ENCODE data around the gene SWI5. TPM values are rescaled to one million over a fixed set of nuclear protein-coding genes. Genes with fewer than 3 reads are reported as not detected.

The SWI5 gene
- total RNA-seq, 1 experiment from 2014 or later: 63.1 TPM

GRCh38 chr9:128337936-128338335 lies 61.9 kb downstream of the SWI5 start:
- DNase-seq: no peak
- Histone ChIP-seq H3K27ac (ENCODE audit: low read length) (no peak overlapping the region), H3K27me3 (ENCODE audit: low read length) (no peaks in the 10 kb centered on the region), H3K79me2 (ENCODE audit: low read length) (peaks cover 10% of the 10 kb centered on the region), H3K36me3 (ENCODE audit: low read depth, low read length) (no peaks in the 10 kb centered on the region), H3K4me1 (ENCODE audit: insufficient read depth, low read length) (no peaks in the 10 kb centered on the region), H4K20me1 (ENCODE audit: low read length) (no peaks in the 10 kb centered on the region), H2AFZ (ENCODE audit: low read length) (no peak overlapping the region), H3K4me2 (ENCODE audit: low read length) (no peak overlapping the region), H3K9me2 (replicated peaks; ENCODE audit: low read length) (no peaks in the 10 kb centered on the region), H3K4me3 (ENCODE audit: low read length) (no peak overlapping the region), H3K9ac (ENCODE audit: low read length) (no peak overlapping the region), H3F3A (ENCODE audit: low read length, unreplicated experiment) (no peaks in the 10 kb centered on the region), H3K9me3 (ENCODE audit: low read length) (no peaks in the 10 kb centered on the region)
- intact Hi-C loops (cut with micrococcal nuclease): no loop called here
- BruUV-seq (replicated peaks): no TSS peak
- ChIA-PET CTCF (no interaction called here), POLR2A (ENCODE audit: unreplicated experiment) (no interaction called here)
- TF ChIP-seq, protein P1, sequence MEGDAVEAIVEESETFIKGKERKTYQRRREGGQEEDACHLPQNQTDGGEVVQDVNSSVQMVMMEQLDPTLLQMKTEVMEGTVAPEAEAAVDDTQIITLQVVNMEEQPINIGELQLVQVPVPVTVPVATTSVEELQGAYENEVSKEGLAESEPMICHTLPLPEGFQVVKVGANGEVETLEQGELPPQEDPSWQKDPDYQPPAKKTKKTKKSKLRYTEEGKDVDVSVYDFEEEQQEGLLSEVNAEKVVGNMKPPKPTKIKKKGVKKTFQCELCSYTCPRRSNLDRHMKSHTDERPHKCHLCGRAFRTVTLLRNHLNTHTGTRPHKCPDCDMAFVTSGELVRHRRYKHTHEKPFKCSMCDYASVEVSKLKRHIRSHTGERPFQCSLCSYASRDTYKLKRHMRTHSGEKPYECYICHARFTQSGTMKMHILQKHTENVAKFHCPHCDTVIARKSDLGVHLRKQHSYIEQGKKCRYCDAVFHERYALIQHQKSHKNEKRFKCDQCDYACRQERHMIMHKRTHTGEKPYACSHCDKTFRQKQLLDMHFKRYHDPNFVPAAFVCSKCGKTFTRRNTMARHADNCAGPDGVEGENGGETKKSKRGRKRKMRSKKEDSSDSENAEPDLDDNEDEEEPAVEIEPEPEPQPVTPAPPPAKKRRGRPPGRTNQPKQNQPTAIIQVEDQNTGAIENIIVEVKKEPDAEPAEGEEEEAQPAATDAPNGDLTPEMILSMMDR (conservative IDR thresholded peaks at IDR 0.05; ENCODE audit: low read depth, low read length): no peak
- no peak for ATAC-seq

Small RNA genes lying within 50 kb of the gene (microRNA-seq; reads per million reads assigned to microRNA genes)
- gene MIR199B (ENCODE audit: unreplicated experiment) (1.5 reads per million), gene MIR3154 (ENCODE audit: unreplicated experiment) (not detected)

Other genes with a start within 250 kb of the SWI5 start
- gene NAIF1, start 209.0 kb upstream of the SWI5 start, total RNA-seq (2014; rRNA removed): 8.4 and 11.1 TPM in 2 replicates
- 25.2 and 37.0 TPM in 2 replicates for gene SLC25A25, start 208.0 kb upstream of the SWI5 start, total RNA-seq (2014; rRNA removed)
- gene PTGES2, start 148.5 kb upstream of the SWI5 start, total RNA-seq (2014; rRNA removed): 250 and 258 TPM in 2 replicates
- 153 and 154 TPM in 2 replicates for gene LCN2, start 126.8 kb upstream of the SWI5 start, total RNA-seq (2014; rRNA removed)
- gene BBLN, start 116.0 kb upstream of the SWI5 start, total RNA-seq (2014; rRNA removed): 158 and 171 TPM in 2 replicates
- gene CIZ1, start 84.7 kb upstream of the SWI5 start, total RNA-seq (2014; rRNA removed): 46.1 and 67.7 TPM in 2 replicates
- 24.1 and 36.4 TPM in 2 replicates for gene DNM1, start 72.9 kb upstream of the SWI5 start, total RNA-seq (2014; rRNA removed)
- 60.5 and 86.1 TPM in 2 replicates for gene GOLGA2, start 269 bp upstream of the SWI5 start, total RNA-seq (2014; rRNA removed)
- 24.9 and 32.2 TPM in 2 replicates for gene TRUB2, start 46.2 kb downstream of the SWI5 start, total RNA-seq (2014; rRNA removed)
- 28.1 and 31.3 TPM in 2 replicates for gene COQ4, start 46.6 kb downstream of the SWI5 start, total RNA-seq (2014; rRNA removed)
- 39.1 and 41.1 TPM in 2 replicates for gene SLC27A4, start 64.3 kb downstream of the SWI5 start, total RNA-seq (2014; rRNA removed)
- 29.1 and 35.7 TPM in 2 replicates for gene URM1, start 95.1 kb downstream of the SWI5 start, total RNA-seq (2014; rRNA removed)
- gene CERCAM, start 144.6 kb downstream of the SWI5 start, total RNA-seq (2014; rRNA removed): 19.1 and 23.1 TPM in 2 replicates
- 31.2 and 35.0 TPM in 2 replicates for gene ODF2, start 179.7 kb downstream of the SWI5 start, total RNA-seq (2014; rRNA removed)
- 27.0 and 39.0 TPM in 2 replicates for gene GLE1, start 228.4 kb downstream of the SWI5 start, total RNA-seq (2014; rRNA removed)